ENCODE measurements around the gene UNC79. TPM values are rescaled to one million over a fixed set of nuclear protein-coding genes. Genes with fewer than 3 reads are reported as not detected.

Gene UNC79
- total RNA-seq, 2 donors from 2014 or later, result 6.0 to 14.4 TPM

GRCh38 chr14:93691042-93691780, 260.5 kb downstream of the UNC79 start:
- Mint-ChIP-seq H3K9me3 (peaks cover 5% of the 10 kb centered on the region), H3K4me1 (peaks cover 59% of the 10 kb centered on the region), H3K4me3 (no peak overlapping the region), H3K27me3 (ENCODE audit: insufficient read depth) (no peaks in the 10 kb centered on the region), H3K36me3 (ENCODE audit: low read depth) (peaks cover 48% of the 10 kb centered on the region), H3K27ac (peak overlapping the region; percentile 48)
- Histone ChIP-seq H3K36me3 (ENCODE audit: control insufficient read depth, insufficient read depth, low read length) (peaks cover 21% of the 10 kb centered on the region), H3K4me1 (ENCODE audit: control insufficient read depth, insufficient read depth, low read length) (peaks cover 18% of the 10 kb centered on the region), H3K27ac (ENCODE audit: low read depth, low read length) (no peak overlapping the region), H3K9me3 (ENCODE audit: control insufficient read depth, low read length) (peaks cover 4% of the 10 kb centered on the region), H3K27me3 (ENCODE audit: control insufficient read depth, insufficient read depth, low read length, poor library complexity, severe bottlenecking) (no peaks in the 10 kb centered on the region), H3K4me3 (ENCODE audit: low read length) (no peak overlapping the region), H3K9ac (ENCODE audit: extremely low read depth, low read length, poor library complexity, severe bottlenecking) (no peak overlapping the region)
- 91 to 95% methylated on average over 10 to 16 of the region's 16 CpGs for WGBS, 2 experiments (ENCODE audit: insufficient coverage in 1 of 2, insufficient read length in 1 of 2)
- DNase-seq, result no peak
- TF ChIP-seq, protein P1, sequence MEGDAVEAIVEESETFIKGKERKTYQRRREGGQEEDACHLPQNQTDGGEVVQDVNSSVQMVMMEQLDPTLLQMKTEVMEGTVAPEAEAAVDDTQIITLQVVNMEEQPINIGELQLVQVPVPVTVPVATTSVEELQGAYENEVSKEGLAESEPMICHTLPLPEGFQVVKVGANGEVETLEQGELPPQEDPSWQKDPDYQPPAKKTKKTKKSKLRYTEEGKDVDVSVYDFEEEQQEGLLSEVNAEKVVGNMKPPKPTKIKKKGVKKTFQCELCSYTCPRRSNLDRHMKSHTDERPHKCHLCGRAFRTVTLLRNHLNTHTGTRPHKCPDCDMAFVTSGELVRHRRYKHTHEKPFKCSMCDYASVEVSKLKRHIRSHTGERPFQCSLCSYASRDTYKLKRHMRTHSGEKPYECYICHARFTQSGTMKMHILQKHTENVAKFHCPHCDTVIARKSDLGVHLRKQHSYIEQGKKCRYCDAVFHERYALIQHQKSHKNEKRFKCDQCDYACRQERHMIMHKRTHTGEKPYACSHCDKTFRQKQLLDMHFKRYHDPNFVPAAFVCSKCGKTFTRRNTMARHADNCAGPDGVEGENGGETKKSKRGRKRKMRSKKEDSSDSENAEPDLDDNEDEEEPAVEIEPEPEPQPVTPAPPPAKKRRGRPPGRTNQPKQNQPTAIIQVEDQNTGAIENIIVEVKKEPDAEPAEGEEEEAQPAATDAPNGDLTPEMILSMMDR (conservative IDR thresholded peaks at IDR 0.05), result peak; percentile 70

GRCh38 chr14:93693914-93694313, 263.2 kb downstream of the UNC79 start:
- WGBS, 2 experiments (ENCODE audit: insufficient coverage in 1 of 2, insufficient read length in 1 of 2), result 54 to 60% methylated on average over 4 to 6 of the region's 6 CpGs
- DNase-seq, result no peak
- H3K4me3 Mint-ChIP-seq, result no peak overlapping the region
- peaks cover 71% of the 10 kb centered on the region for H3K36me3 Mint-ChIP-seq (ENCODE audit: low read depth)
- peaks cover 23% of the 10 kb centered on the region for H3K9me3 Mint-ChIP-seq
- H3K4me1 Mint-ChIP-seq, result peaks cover 34% of the 10 kb centered on the region
- H3K27me3 Mint-ChIP-seq (ENCODE audit: insufficient read depth), result no peaks in the 10 kb centered on the region
- H3K9me3 ChIP-seq (ENCODE audit: control insufficient read depth, low read length), result peaks cover 29% of the 10 kb centered on the region
- H3K4me3 ChIP-seq (ENCODE audit: low read length), result no peak overlapping the region
- TF ChIP-seq, protein P1 (conservative IDR thresholded peaks at IDR 0.05), result no peak
- peaks cover 35% of the 10 kb centered on the region for H3K36me3 ChIP-seq (ENCODE audit: control insufficient read depth, insufficient read depth, low read length)
- no peak overlapping the region for H3K9ac ChIP-seq (ENCODE audit: extremely low read depth, low read length, poor library complexity, severe bottlenecking)
- H3K27ac ChIP-seq (ENCODE audit: low read depth, low read length), result peak overlapping the region; percentile 4
- no peaks in the 10 kb centered on the region for H3K27me3 ChIP-seq (ENCODE audit: control insufficient read depth, insufficient read depth, low read length, poor library complexity, severe bottlenecking)
- H3K27ac Mint-ChIP-seq, result peak overlapping the region; percentile 44
- H3K4me1 ChIP-seq (ENCODE audit: control insufficient read depth, insufficient read depth, low read length), result peaks cover 3% of the 10 kb centered on the region

GRCh38 chr14:93700928-93701327, 270.2 kb downstream of the UNC79 start:
- no peak overlapping the region for H3K9ac ChIP-seq (ENCODE audit: extremely low read depth, low read length, poor library complexity, severe bottlenecking)
- TF ChIP-seq, protein P1 (conservative IDR thresholded peaks at IDR 0.05), result no peak
- no peak overlapping the region for H3K27ac Mint-ChIP-seq
- peaks cover 80% of the 10 kb centered on the region for H3K36me3 Mint-ChIP-seq (ENCODE audit: low read depth)
- no peaks in the 10 kb centered on the region for H3K27me3 Mint-ChIP-seq (ENCODE audit: insufficient read depth)
- no peak for DNase-seq
- H3K4me1 Mint-ChIP-seq, result peaks cover 3% of the 10 kb centered on the region
- H3K27ac ChIP-seq (ENCODE audit: low read depth, low read length), result no peak overlapping the region
- no peak overlapping the region for H3K4me3 Mint-ChIP-seq
- H3K27me3 ChIP-seq (ENCODE audit: control insufficient read depth, insufficient read depth, low read length, poor library complexity, severe bottlenecking), result no peaks in the 10 kb centered on the region
- H3K9me3 Mint-ChIP-seq, result peaks cover 33% of the 10 kb centered on the region
- no peaks in the 10 kb centered on the region for H3K4me1 ChIP-seq (ENCODE audit: control insufficient read depth, insufficient read depth, low read length)
- H3K36me3 ChIP-seq (ENCODE audit: control insufficient read depth, insufficient read depth, low read length), result peaks cover 31% of the 10 kb centered on the region
- H3K4me3 ChIP-seq (ENCODE audit: low read length), result no peak overlapping the region
- peaks cover 41% of the 10 kb centered on the region for H3K9me3 ChIP-seq (ENCODE audit: control insufficient read depth, low read length)
